NCI-H2107 treated with DMSO at 0.1 percent for 48 hours (cell line): ENCODE data around the gene PLK5.
A peak's percentile ranks its signal among the peaks of the same experiment; 100 is the strongest.
"Not testable (repeated sequence)": the region's sequence is repeated elsewhere in the genome, so short reads cannot be mapped to it uniquely, and the experiment has no call there.

Experiments
- DNase-seq: peaks from one replicate; lab custom pipeline; 2025; ENCODE audit not compliant: unreplicated experiment; lab: John Stamatoyannopoulos, UW

The PLK5 gene

DNA sequence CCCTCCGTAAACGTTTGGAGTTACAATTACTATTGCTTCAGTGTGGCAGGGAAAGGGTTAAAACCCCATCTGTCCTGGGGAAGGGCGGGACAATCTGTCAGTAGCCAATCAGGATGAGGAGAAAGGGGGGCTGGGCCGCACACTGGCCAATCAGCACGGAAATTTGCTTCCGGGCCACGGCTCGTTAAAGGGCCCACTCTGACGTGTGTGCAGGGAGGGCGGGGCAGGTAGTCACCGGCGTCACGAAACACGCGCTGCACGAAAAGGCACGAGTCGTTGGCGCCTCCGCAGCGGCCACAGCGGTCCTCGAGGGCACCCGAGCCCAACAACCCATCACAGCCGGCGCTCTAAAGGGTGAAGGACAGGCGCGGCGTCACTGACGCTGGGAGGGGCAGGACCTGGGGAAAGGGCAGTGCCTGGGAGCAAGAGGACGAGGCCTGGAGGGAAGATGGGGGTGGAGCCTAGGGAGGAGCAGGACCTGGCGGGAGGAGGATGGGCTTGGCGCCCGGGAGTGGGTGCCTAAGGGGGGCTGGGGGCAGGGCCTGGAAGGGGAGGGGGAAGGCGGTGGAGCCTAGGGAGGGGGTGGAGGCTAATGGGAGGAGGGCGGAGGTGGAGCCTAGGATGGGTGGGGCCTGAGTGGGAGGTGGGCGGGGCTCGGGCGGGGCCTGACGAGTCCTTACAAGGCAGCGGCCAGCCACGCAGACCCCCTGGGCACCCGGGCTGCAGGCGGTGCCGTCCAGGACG lies 15.9 kb upstream of the PLK5 start:
- peak; percentile 16 for DNase-seq

DNA sequence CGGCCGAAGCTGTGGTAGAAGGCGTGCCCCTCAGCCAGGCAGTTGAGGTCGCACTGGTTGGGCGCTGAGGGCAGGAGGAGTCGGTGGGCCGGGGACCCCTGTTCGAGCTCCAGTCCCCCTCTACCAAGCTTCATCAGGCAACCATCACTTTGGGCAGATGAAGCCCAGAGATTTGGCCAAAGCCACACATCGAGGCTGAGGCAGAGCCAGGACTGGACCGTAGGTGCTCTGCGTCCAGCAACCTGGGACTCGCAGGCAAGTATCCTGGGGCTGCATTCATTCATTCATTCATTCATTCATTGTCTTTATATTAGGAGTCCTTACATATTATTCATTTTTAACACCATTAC lies 15.4 kb upstream of the PLK5 start:
- no peak for DNase-seq

- no peak for DNase-seq
These were observed 14.1 kb upstream of the PLK5 start for GRCh38 chr19:1509602-1510441.

- no peak for DNase-seq
These were observed 13.5 kb upstream of the PLK5 start for GRCh38 chr19:1510442-1510806.

DNA sequence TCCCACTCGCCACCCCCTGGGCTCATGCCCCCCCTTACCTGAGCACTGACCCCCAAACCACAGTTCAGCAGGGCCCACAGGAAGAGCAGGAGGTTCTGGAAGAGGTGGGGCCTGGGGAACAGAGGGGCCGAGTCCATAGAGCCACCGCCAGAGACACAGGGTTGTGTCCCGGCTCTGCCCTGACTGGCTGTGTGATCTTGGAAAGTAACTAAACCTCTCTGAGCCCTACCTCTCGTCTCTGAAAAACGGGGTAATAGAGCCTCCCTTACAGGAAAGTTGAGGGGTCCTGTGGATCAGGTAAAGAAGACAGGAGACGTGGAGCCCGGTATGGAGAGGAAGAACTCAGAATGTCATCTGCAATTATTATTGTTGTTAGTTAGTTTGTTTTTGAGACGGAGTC lies 13.1 kb upstream of the PLK5 start:
- no peak for DNase-seq

DNA sequence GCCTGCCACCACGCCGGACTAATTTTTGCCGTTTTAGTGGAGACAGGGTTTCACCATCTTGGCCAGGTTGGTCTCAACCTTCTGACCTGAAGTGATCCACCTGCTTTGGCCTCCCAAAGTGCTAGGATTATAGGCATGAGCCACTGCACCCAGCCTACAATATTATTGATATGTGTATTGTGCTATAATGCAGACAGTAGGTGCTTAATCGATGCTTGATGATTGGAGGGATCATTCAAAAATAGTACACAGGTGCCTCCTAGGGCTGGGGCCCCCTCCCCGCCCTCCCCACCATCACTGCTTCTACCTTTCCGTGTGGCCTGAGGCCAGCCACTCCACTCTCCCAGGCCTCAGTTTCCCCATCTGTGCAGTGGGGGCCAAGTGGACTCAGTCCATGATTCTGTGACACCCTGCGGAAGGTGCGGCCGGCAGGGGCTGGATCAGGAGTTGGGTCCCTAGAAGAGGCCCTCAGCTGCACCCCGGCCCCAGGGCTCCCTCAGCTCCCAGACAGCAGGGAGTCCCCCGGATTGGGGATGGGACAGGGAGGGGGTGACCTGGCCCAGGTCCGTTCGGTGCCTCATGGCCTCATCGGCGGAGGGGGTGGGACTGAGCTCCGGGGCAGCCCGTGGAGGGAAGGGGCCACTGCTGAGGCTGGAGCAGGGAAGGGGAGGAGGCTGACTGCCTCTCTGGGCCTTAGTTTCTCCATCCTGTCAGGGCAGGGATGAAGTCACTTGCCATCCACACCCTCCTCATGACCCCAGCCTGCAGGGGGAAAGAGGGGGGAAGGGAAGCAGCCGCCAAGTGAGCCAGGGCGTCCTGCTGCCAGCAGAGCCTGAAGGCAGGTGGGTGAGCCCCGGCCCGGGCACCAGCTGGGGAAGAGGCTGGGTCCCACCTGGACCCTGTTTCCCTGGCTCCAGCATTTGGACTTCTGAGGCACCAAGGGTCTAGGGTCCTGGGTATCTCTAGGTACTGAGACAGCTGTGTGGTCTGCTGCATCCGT lies 12.3 kb upstream of the PLK5 start:
- no peak for DNase-seq

GRCh38 chr19:1512671-1513498 lies 11.0 kb upstream of the PLK5 start, which contains the start of gene ADAMTSL5:
Gene ADAMTSL5 (minus strand): TSS chr19:1513019. CDS start chr19:1510943, 2,076 bp downstream.
- DNase-seq: no peak

DNA sequence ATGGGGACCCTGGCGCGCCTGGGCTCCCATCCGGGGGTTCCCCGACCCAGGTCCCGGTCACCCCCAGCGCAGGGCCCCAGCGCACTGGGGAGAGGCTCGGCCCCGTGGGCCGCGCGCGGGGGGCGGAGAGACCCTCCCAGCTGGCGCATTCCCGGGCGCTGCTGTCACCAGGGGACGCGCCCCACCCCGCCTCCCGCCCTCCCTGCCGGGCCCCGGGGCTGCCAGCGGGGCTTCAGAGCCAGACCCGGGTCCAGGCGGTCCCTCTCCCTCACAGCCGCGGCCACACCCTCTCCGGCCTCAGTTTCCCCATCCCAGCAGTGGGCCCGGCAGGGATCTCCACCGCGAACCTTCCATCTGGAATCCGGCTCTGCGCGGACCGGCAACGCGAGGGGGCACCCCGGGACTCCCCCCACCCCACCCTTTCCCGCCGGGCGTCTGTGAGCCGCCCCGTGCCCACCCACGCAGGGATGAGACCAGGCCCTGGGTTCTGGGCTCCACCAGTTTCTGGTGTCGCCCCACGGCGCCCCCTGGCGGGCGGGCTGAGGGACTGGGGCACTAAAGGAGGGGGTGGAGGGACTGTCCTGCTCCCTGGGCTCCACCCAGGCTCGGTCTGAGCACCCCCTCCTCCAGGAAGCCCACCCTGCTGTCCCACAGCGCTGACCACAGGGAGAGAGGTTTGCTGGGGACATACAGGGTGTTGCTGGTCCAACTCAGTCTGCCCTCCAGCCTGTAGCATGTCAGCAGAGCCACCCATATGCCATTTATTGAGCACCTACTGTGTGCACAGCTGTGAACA lies 10.2 kb upstream of the PLK5 start:
- no peak for DNase-seq

GRCh38 chr19:1514295-1514661 lies 9.6 kb upstream of the PLK5 start:
- DNase-seq: no peak

GRCh38 chr19:1514986-1515721 lies 8.7 kb upstream of the PLK5 start:
- no peak for DNase-seq

GRCh38 chr19:1516395-1516753 lies 7.5 kb upstream of the PLK5 start:
- no peak for DNase-seq

DNA sequence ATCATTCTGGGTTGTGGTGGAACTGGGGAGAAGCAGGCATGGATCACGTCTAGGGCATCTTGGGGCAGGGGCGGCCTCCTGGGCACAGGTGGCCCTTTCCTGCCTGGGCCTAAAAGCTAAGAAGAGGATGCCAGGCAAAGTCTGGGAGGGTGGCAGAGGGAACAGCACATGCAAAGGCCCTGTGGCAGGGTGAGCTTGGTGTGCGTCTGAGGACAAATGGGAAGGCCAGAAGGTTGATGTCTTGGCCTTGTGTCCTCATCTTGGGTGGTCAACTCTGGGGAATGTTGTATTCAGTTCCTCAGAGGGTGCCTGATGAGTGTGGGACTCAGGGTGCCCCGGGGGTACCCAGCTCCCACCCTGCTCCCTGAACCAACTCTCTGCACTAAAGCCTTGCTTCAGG lies 5.4 kb upstream of the PLK5 start:
- DNase-seq: no peak

- not testable (repeated sequence) for DNase-seq
These were observed 4.1 kb upstream of the PLK5 start for GRCh38 chr19:1519802-1520201.

DNA sequence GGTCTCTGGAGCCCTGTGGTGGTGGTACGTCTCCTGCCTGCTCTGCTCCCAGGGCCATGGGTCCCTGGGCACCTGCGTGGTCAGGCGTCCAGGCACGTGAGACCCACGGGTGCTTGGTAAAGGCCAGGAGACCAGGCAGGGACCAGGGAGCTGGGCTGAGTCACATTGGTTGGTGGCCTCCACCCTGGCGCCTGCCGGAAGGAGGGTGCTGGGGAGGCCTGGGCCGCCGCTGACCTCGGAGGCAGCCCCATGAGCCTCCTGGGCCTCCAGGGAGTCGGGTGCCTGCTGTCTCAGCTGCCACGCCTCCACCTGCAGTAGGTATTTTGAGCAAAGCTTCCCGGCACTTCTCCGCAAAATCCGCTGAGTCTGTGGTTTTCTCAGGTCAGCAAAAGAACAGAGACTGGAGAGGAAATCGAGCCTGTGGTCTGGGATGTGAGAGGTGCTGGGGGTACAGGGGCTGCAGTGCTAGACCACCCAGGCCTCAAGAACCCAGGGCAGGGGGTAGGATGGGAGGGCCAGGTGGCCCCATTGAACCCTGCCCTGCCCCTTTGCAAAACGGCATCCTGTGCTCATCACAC lies 3.6 kb upstream of the PLK5 start:
- DNase-seq: no peak

GRCh38 chr19:1521636-1522035 lies 2.2 kb upstream of the PLK5 start:
- DNase-seq: no peak

- no peak for DNase-seq
These were observed 1.8 kb upstream of the PLK5 start for GRCh38 chr19:1522061-1522460.

DNA sequence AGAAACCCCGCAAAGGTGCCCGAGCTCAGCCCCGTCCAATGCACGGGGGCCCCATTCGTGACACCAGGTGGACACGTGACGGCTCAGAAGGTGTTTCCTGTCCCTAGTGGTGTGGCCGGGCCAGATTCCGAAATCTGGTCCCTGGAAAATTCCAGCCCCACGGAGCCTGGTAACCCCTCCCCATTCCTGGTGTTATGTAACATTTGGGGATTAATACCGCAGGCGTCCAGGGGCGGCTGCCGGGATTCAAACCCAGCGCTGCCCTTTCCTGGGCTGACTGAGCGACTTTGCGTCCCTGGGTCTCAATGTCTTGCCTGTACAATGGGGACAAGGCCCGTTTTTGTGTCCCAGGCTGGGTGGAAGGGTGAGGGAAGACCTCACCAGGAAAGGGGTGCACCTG lies 1.0 kb upstream of the PLK5 start:
- DNase-seq: no peak

DNA sequence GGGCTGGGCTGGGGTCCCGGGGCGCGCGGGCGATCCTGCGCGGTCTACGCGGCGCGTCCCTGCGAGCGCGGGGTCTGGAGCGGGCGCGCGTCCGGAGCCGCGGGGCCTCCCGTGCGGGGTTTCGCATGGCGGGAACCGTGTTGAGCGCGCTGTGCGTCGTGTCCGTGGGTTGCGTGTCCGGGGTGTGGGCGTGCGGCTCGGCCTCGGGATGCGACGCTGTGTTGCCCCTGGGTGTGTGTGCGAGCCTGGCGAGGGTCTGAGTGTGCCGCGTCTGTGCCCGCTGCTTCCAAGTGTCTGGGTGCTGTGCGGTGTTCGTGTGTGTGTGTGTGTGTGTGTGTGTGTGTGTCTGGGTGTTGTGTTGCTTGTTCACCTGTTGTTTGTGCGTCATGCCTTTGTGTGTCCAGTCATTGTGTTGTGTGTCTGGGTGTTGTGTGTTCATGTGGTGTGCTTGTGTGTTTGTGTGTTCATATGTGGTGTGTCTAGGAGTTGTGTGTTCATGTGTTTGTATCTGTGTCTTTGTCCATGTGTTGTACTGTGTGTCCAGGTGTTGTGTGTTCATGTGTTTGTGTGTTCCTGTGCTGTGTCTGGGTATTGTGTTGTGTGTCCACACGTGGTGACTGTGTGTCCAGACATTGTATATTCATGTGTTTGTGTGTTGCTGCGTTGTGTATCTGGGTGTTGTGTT lies 552 bp downstream of the PLK5 start:
- no peak for DNase-seq
